ENCODE data around the gene GLIS1.

Gene GLIS1

DNA sequence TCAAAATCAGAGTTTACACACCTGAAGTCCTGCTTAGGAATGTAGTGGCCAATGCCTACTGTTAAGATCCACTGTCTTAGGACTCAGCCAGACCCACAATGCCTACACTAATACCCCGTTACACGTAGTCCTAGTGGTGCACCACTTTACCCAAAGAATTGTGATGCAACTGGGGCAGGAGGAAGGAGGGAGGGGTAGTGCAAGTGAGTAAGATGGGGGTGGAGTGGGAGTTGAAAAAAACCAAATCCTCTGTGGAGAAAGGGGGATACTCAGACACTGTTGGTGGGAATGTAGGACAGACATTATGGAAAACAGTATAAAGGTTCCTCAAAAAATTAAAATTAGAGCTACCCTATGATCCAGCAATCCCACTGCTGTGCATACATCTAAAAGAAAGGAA is 19.5 kb downstream of the GLIS1 start:
- TF ChIP-seq EZH2phosphoT487 (IDR thresholded peaks at IDR 0.05; ENCODE audit: borderline replicate concordance, low read length): no peak
- TF ChIP-seq, protein P1, sequence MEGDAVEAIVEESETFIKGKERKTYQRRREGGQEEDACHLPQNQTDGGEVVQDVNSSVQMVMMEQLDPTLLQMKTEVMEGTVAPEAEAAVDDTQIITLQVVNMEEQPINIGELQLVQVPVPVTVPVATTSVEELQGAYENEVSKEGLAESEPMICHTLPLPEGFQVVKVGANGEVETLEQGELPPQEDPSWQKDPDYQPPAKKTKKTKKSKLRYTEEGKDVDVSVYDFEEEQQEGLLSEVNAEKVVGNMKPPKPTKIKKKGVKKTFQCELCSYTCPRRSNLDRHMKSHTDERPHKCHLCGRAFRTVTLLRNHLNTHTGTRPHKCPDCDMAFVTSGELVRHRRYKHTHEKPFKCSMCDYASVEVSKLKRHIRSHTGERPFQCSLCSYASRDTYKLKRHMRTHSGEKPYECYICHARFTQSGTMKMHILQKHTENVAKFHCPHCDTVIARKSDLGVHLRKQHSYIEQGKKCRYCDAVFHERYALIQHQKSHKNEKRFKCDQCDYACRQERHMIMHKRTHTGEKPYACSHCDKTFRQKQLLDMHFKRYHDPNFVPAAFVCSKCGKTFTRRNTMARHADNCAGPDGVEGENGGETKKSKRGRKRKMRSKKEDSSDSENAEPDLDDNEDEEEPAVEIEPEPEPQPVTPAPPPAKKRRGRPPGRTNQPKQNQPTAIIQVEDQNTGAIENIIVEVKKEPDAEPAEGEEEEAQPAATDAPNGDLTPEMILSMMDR (IDR thresholded peaks at IDR 0.05; ENCODE audit: low read depth, low read length, poor library complexity, severe bottlenecking): no peak
- Histone ChIP-seq H3K27ac (ENCODE audit: low read depth, low read length) (no peak overlapping the region), H3K9me2 (replicated peaks; ENCODE audit: control insufficient read depth, low read length) (no peaks in the 10 kb centered on the region), H4K20me1 (ENCODE audit: control insufficient read depth, insufficient read depth, low read depth, low read length) (no peaks in the 10 kb centered on the region), H3K79me2 (ENCODE audit: control insufficient read depth, low read length) (no peaks in the 10 kb centered on the region), H3K4me1 (ENCODE audit: control insufficient read depth, low read length) (no peaks in the 10 kb centered on the region), H3K27me3 (ENCODE audit: control insufficient read depth, low read length) (peaks cover 16% of the 10 kb centered on the region), H3F3A (ENCODE audit: control insufficient read depth, insufficient read depth) (no peaks in the 10 kb centered on the region), H3K9me3 (ENCODE audit: control insufficient read depth, insufficient read depth, low read length) (no peaks in the 10 kb centered on the region), H3K4me2 (ENCODE audit: low read length) (no peak overlapping the region), H3K36me3 (ENCODE audit: control insufficient read depth, low read length) (no peaks in the 10 kb centered on the region), H3K4me3 (ENCODE audit: low read length) (no peak overlapping the region)

DNA sequence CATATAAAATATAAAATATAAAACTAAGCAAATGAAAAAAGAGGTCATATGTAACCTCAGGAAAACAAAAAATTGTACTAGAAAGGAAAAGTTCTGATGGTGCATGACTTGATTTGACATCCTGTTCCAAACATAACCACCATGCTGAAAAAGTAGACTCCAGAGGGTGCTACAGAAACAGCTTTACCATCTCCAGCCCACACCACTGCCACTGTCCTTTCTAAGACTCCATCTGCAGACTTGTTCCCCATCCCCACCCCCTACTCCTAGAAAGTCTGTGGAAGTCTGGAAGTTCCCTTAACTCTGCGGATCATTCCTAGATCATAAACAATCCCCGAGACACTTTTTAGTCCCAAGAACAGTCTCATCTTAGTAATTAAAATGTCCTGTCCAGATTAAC is 20.5 kb downstream of the GLIS1 start:
- no peaks in the 10 kb centered on the region for H4K20me1 ChIP-seq (ENCODE audit: control insufficient read depth, insufficient read depth, low read depth, low read length)
- H3K27me3 ChIP-seq (ENCODE audit: control insufficient read depth, low read length): peaks cover 16% of the 10 kb centered on the region; the same call in 1 of the 2 replicates
- no peaks in the 10 kb centered on the region for H3F3A ChIP-seq (ENCODE audit: control insufficient read depth, insufficient read depth)
- no peaks in the 10 kb centered on the region for H3K9me2 ChIP-seq (replicated peaks; ENCODE audit: control insufficient read depth, low read length)
- no peak overlapping the region for H3K4me2 ChIP-seq (ENCODE audit: low read length)
- H3K9me3 ChIP-seq (ENCODE audit: control insufficient read depth, insufficient read depth, low read length): no peaks in the 10 kb centered on the region
- H3K27ac ChIP-seq (ENCODE audit: low read depth, low read length): no peak overlapping the region
- H3K4me1 ChIP-seq (ENCODE audit: control insufficient read depth, low read length): no peaks in the 10 kb centered on the region
- H3K79me2 ChIP-seq (ENCODE audit: control insufficient read depth, low read length): no peaks in the 10 kb centered on the region
- TF ChIP-seq, protein P1 (IDR thresholded peaks at IDR 0.05; ENCODE audit: low read depth, low read length, poor library complexity, severe bottlenecking): no peak
- TF ChIP-seq EZH2phosphoT487 (IDR thresholded peaks at IDR 0.05; ENCODE audit: borderline replicate concordance, low read length): no peak
- no peaks in the 10 kb centered on the region for H3K36me3 ChIP-seq (ENCODE audit: control insufficient read depth, low read length)
- no peak overlapping the region for H3K4me3 ChIP-seq (ENCODE audit: low read length)

DNA sequence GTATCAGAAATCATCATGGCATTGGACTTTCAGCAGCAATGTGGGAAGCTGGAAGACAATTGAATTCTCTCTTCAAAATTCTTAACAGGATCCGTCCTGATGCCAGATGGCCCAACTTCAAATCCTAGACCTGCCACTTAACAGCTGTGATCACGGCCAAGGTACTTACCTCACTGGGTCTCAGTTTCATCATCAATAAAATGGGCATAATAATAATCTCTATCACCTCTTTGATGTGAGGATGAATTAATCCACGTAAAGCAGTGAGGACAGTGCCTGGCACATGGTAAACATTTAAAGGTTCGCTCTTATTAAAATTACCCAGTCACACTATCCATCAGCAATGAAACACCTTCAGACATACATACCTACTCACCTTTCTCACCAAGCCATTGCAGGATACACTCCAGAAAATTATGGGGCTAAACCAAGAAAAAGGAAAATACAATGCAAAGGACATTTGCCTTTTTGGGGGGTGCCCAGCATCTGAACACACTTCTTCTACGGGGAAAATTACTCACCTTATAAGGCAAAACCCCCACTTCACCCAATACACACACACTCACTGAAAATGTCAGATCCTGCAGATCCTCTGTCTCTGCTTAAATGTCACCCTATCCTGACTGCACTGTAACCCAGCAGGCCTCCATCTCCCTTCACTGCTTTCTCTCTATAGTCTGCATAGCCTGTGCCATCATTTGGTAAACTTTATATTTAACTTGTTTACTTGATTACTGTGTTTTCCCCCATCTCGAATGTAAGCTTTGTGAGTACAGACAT is 21.7 kb downstream of the GLIS1 start:
- Histone ChIP-seq H3K4me2 (ENCODE audit: low read length) (no peak overlapping the region), H3K4me1 (ENCODE audit: control insufficient read depth, low read length) (no peaks in the 10 kb centered on the region), H3K27ac (ENCODE audit: low read depth, low read length) (no peak overlapping the region), H3K36me3 (ENCODE audit: control insufficient read depth, low read length) (no peaks in the 10 kb centered on the region), H3K9me3 (ENCODE audit: control insufficient read depth, insufficient read depth, low read length) (no peaks in the 10 kb centered on the region), H3K79me2 (ENCODE audit: control insufficient read depth, low read length) (no peaks in the 10 kb centered on the region), H3K27me3 (ENCODE audit: control insufficient read depth, low read length) (peaks cover 16% of the 10 kb centered on the region; the same call in 1 of the 2 replicates), H3K9me2 (replicated peaks; ENCODE audit: control insufficient read depth, low read length) (no peaks in the 10 kb centered on the region), H4K20me1 (ENCODE audit: control insufficient read depth, insufficient read depth, low read depth, low read length) (no peaks in the 10 kb centered on the region), H3K4me3 (ENCODE audit: low read length) (no peak overlapping the region), H3F3A (ENCODE audit: control insufficient read depth, insufficient read depth) (no peaks in the 10 kb centered on the region)
- TF ChIP-seq EZH2phosphoT487 (IDR thresholded peaks at IDR 0.05; ENCODE audit: borderline replicate concordance, low read length): no peak
- TF ChIP-seq, protein P1 (IDR thresholded peaks at IDR 0.05; ENCODE audit: low read depth, low read length, poor library complexity, severe bottlenecking): no peak

Data from DOHH2 (cell line).